Testis (tissue), 2 donors: Measurements from ENCODE around the gene ACSS2.
A peak's percentile ranks its signal among the peaks of the same experiment; 100 is the strongest.

Experiments
- POLR2A ChIP-seq: fragments of 450-650 bp; IDR thresholded peaks from one replicate; pipeline ENCODE4 v1.6.1; 2017; ENCODE audit warnings: antibody characterized with exemption, mild to moderate bottlenecking, moderate library complexity
- TF ChIP-seq, protein P1 (sequence below), 3 experiments: fragments of 450-650 bp in 2 of 3; fragments of 200-600 bp in 1 of 3; sonication (generic) in 1 of 3; IDR thresholded peaks; one replicate each; pipeline ENCODE4 v1.5.1; 2016 to 2019; ENCODE audit warnings: antibody characterized with exemption in 3 of 3, mild to moderate bottlenecking in 2 of 3, moderate library complexity in 1 of 3

DNA sequence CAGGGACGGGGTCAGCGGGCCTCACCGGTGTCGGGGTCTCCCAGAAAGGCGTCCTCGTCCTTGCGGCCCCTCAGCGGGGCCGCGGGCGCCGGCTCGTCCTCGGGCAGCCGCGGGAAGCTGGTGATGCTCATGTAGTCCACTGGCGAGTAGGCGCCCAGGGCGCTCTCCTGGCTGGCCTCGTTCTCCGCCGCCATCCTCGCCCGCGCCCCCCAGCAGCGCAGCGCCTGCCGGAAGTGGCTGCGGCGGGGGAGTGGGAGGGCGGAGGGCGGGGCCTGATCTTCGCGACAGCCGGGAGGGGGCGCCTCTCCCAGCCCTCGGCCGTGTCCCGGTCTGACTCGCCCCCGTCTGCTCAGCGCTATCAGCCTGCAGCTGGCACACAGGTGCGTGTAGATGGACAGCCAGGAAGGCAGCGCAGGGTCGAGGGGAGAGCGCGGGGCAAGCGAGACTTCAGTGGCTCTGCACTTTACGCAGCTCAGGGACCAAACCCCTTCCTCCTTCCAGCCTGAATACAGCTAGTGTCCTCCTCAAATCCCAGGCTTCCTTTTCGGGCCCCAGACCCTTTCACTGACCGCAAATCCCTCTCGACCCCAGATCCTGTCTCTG lies 3.7 kb upstream of the ACSS2 start, which contains the start of gene GGT7:
- TF ChIP-seq, protein P1, sequence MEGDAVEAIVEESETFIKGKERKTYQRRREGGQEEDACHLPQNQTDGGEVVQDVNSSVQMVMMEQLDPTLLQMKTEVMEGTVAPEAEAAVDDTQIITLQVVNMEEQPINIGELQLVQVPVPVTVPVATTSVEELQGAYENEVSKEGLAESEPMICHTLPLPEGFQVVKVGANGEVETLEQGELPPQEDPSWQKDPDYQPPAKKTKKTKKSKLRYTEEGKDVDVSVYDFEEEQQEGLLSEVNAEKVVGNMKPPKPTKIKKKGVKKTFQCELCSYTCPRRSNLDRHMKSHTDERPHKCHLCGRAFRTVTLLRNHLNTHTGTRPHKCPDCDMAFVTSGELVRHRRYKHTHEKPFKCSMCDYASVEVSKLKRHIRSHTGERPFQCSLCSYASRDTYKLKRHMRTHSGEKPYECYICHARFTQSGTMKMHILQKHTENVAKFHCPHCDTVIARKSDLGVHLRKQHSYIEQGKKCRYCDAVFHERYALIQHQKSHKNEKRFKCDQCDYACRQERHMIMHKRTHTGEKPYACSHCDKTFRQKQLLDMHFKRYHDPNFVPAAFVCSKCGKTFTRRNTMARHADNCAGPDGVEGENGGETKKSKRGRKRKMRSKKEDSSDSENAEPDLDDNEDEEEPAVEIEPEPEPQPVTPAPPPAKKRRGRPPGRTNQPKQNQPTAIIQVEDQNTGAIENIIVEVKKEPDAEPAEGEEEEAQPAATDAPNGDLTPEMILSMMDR (IDR thresholded peaks at IDR 0.05) = peak; percentile 12 to 66 (median 61)
- no peak for TF ChIP-seq POLR2A
